GM18498 (cell line): Measurements from ENCODE around the gene HSD3B7.
"Not testable (repeated sequence)": the region's sequence is repeated elsewhere in the genome, so short reads cannot be mapped to it uniquely, and the experiment has no call there.

ENCODE experiments used
- ATAC-seq: cut with Tn5 transposase; IDR thresholded peaks from one replicate; pipeline ENCODE4 v1.9.1; 2021; ENCODE audit warnings: mild to moderate bottlenecking, moderate library complexity; ENCODE audit not compliant: unreplicated experiment

Gene HSD3B7

GRCh38 chr16:30998852-30999761 is 14.1 kb downstream of the HSD3B7 start:
- ATAC-seq, result no peak

- ATAC-seq, result no peak
These were observed 15.8 kb downstream of the HSD3B7 start for GRCh38 chr16:31000671-31001382.

GRCh38 chr16:31001507-31002249 is 16.7 kb downstream of the HSD3B7 start:
- ATAC-seq, result no peak

- ATAC-seq, result no peak
These were observed 17.3 kb downstream of the HSD3B7 start for GRCh38 chr16:31002250-31002700.

GRCh38 chr16:31002862-31003341 is 17.9 kb downstream of the HSD3B7 start:
- ATAC-seq, result no peak

GRCh38 chr16:31003744-31004143 is 18.7 kb downstream of the HSD3B7 start:
- no peak for ATAC-seq

- no peak for ATAC-seq
These were observed 19.7 kb downstream of the HSD3B7 start for GRCh38 chr16:31004658-31005057.

- ATAC-seq, result no peak
These were observed 20.5 kb downstream of the HSD3B7 start for GRCh38 chr16:31005350-31006085.

- no peak for ATAC-seq
These were observed 21.0 kb downstream of the HSD3B7 start for GRCh38 chr16:31006086-31006385.

GRCh38 chr16:31006589-31006988 is 21.6 kb downstream of the HSD3B7 start:
- ATAC-seq, result no peak

GRCh38 chr16:31007684-31008083 is 22.7 kb downstream of the HSD3B7 start:
- no peak for ATAC-seq

- ATAC-seq, result no peak
These were observed 23.1 kb downstream of the HSD3B7 start for GRCh38 chr16:31008149-31008548.

GRCh38 chr16:31008551-31008950 is 23.5 kb downstream of the HSD3B7 start:
- no peak for ATAC-seq

- ATAC-seq, result no peak
These were observed 24.1 kb downstream of the HSD3B7 start for GRCh38 chr16:31009120-31009519.

- no peak for ATAC-seq
These were observed 25.0 kb downstream of the HSD3B7 start for GRCh38 chr16:31009894-31010584.

GRCh38 chr16:31010585-31011325 is 25.7 kb downstream of the HSD3B7 start, which contains the start of gene STX1B:
STX1B (minus strand) TSS chr16:31010638; CDS start chr16:31010396, 242 bp downstream.
- ATAC-seq, result no peak

GRCh38 chr16:31011815-31012214 is 26.8 kb downstream of the HSD3B7 start:
- ATAC-seq, result not testable (repeated sequence)

GRCh38 chr16:31013292-31013691 is 28.3 kb downstream of the HSD3B7 start:
- not testable (repeated sequence) for ATAC-seq

GRCh38 chr16:31016018-31016417 is 31.0 kb downstream of the HSD3B7 start:
- ATAC-seq, result no peak
